RWPE2 (cell line): ENCODE results near the gene PSMG3.
A peak's percentile ranks its signal among the peaks of the same experiment; 100 is the strongest.

ENCODE experiments used
- ATAC-seq: fragments of 200-7000 bp; cut with Tn5 transposase; 3 replicates; pipeline ENCODE4 v1.9.1; 2021; ENCODE audit warnings: low read depth
- DNase-seq: peaks from one replicate; pipeline ENCODE4 v3.0.0-alpha.2; 2020; ENCODE audit warnings: low spot score
- H3K27ac ChIP-seq: fragments of 450-650 bp; 2 replicates; pipeline ENCODE4 v1.5.1; 2017; ENCODE audit warnings: mild to moderate bottlenecking; ENCODE audit not compliant: poor library complexity, severe bottlenecking
- H3K27me3 ChIP-seq: fragments of 250-450 bp; sonication (Bioruptor Pico); 2 replicates; pipeline ENCODE4 v1.5.1; 2021; ENCODE audit warnings: mild to moderate bottlenecking, moderate library complexity; ENCODE audit not compliant: insufficient read depth, poor library complexity, severe bottlenecking
- H3K36me3 ChIP-seq: fragments of 250-450 bp; sonication (Bioruptor Pico); 2 replicates; pipeline ENCODE4 v1.5.1; 2020; ENCODE audit warnings: low read depth, mild to moderate bottlenecking, moderate library complexity
- H3K4me1 ChIP-seq: fragments of 250-450 bp; sonication (Bioruptor Pico); 2 replicates; pipeline ENCODE4 v1.5.1; 2021; ENCODE audit warnings: mild to moderate bottlenecking, moderate library complexity; ENCODE audit not compliant: insufficient read depth, poor library complexity, severe bottlenecking
- H3K4me3 ChIP-seq: fragments of 250-450 bp; sonication (Bioruptor Pico); 2 replicates; pipeline ENCODE4 v1.5.1; 2021; ENCODE audit warnings: mild to moderate bottlenecking, moderate library complexity; ENCODE audit not compliant: severe bottlenecking
- H3K9me3 ChIP-seq: fragments of 250-450 bp; sonication (Bioruptor Pico); 2 replicates; pipeline ENCODE4 v1.5.1; 2021; ENCODE audit warnings: mild to moderate bottlenecking, moderate library complexity; ENCODE audit not compliant: severe bottlenecking
- CTCF ChIP-seq: fragments of 450-650 bp; IDR thresholded peaks from one replicate; pipeline ENCODE4 v1.5.1; 2017; ENCODE audit warnings: mild to moderate bottlenecking, moderate library complexity; ENCODE audit not compliant: poor library complexity, severe bottlenecking

Gene PSMG3

GRCh38 chr7:1542841-1543747 lies 26.7 kb downstream of the PSMG3 start:
- no peaks in the 10 kb centered on the region for H3K27me3 ChIP-seq
- DNase-seq = no peak
- no peaks in the 10 kb centered on the region for H3K9me3 ChIP-seq
- H3K27ac ChIP-seq = peak overlapping the region; percentile 11
- ATAC-seq = no peak
- H3K4me3 ChIP-seq = no peak overlapping the region
- peaks cover 1% of the 10 kb centered on the region for H3K4me1 ChIP-seq
- TF ChIP-seq CTCF = no peak
- peaks cover 35% of the 10 kb centered on the region for H3K36me3 ChIP-seq

GRCh38 chr7:1542329-1542728 lies 27.5 kb downstream of the PSMG3 start:
- TF ChIP-seq CTCF = no peak
- Histone ChIP-seq H3K36me3 (peaks cover 35% of the 10 kb centered on the region), H3K27ac (no peak overlapping the region), H3K27me3 (no peaks in the 10 kb centered on the region), H3K9me3 (no peaks in the 10 kb centered on the region), H3K4me3 (no peak overlapping the region), H3K4me1 (peaks cover 9% of the 10 kb centered on the region)
- ATAC-seq = no peak
- no peak for DNase-seq

DNA sequence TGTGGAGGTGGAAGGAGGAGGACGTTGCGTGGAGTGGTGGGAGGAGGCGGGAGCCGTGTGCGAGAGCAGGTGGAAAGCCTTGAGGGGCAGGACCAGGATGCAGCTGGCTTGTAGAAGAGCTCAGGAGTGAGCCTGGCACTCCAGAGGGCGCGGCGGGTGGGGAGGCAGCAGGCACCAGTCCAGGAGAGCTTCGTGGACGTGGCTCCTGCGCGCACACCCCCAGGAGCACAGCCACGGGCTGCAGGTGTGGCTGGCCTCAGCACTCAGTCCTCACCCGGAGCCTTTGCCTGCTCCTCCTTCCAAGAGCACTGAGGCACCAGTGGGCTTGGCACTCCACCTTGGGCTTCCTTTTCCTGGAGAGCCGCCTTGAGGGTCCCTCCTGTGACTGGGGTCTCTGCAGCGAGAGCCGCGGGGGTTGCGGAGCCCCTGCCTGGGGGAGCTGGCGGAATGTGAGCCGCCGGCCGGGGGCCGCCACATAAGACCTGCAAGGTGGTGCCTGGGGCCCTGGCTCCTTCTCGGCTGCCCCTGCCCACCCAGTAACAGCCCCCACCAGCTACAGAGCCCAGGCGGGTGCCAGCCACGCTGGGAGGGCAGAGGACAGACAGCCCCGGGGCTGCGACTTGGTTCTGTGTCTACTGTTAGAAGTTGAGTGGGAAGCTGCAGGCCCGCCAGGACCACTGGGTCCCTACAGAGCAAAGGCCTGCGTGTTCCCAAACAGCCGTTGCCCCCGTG lies 28.2 kb downstream of the PSMG3 start:
- peaks cover 35% of the 10 kb centered on the region for H3K36me3 ChIP-seq
- H3K27me3 ChIP-seq = no peaks in the 10 kb centered on the region
- TF ChIP-seq CTCF = no peak
- DNase-seq (peak; percentile 66), ATAC-seq (no peak)
- H3K4me1 ChIP-seq = peaks cover 14% of the 10 kb centered on the region
- H3K27ac ChIP-seq = no peak overlapping the region
- no peak overlapping the region for H3K4me3 ChIP-seq
- no peaks in the 10 kb centered on the region for H3K9me3 ChIP-seq

- peak; percentile 63 for DNase-seq
- TF ChIP-seq CTCF = no peak
- no peak for ATAC-seq
- Histone ChIP-seq H3K4me1 (peaks cover 16% of the 10 kb centered on the region), H3K27ac (no peak overlapping the region), H3K4me3 (no peak overlapping the region), H3K36me3 (peaks cover 35% of the 10 kb centered on the region), H3K27me3 (no peaks in the 10 kb centered on the region), H3K9me3 (no peaks in the 10 kb centered on the region)
These were observed 29.0 kb downstream of the PSMG3 start for GRCh38 chr7:1540776-1541271.
